Islet of Langerhans (tissue), 1 donor: ENCODE measurements around the gene CAMK2D.

Experiments used
- FAIRE-seq: peaks from one replicate; lab custom pipeline; 2011; peaks lifted over from hg19 to GRCh38; lab: Jason Lieb, UNC

The CAMK2D gene

DNA sequence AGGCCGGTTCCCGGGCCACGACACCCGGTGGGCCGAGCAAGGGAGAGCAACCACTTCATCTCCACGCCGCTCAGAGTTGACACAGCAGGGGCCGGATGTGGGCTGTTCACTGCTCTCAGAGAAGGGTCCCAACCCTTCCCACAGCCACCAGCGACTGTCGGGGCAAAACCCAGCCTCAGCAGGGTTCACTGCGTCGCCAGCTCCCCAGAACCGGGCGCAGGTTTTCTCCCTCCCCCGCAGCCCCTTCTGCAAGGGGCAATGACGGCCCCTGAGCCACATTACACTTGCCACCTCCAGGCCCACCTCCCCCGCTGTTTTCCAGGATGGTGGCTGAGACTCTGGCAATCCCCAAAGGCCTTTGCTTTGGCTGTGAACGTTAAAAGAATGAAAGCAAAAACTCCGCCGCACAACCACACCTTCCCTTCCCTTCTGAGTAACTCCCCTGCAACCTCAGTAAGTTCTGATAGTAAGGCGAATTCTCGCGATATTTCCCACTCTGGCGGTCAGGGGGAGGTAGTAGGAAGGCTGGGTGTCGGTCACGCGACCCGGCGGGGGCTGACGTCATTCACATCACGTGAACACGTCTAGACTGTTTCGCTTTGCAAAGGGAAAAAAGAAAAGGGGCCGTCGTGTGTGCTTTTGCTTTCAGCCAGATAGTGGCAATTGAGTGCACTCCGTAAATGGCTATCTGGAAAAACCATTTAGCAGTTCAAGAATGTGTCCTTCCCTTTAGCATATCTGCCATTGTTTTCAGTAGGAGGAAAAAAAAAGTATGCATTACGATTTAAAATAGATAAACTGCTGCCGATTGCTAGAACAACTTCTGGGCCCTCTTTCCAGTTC lies 869 bp upstream of the CAMK2D start:
- FAIRE-seq: peak; percentile 100

DNA sequence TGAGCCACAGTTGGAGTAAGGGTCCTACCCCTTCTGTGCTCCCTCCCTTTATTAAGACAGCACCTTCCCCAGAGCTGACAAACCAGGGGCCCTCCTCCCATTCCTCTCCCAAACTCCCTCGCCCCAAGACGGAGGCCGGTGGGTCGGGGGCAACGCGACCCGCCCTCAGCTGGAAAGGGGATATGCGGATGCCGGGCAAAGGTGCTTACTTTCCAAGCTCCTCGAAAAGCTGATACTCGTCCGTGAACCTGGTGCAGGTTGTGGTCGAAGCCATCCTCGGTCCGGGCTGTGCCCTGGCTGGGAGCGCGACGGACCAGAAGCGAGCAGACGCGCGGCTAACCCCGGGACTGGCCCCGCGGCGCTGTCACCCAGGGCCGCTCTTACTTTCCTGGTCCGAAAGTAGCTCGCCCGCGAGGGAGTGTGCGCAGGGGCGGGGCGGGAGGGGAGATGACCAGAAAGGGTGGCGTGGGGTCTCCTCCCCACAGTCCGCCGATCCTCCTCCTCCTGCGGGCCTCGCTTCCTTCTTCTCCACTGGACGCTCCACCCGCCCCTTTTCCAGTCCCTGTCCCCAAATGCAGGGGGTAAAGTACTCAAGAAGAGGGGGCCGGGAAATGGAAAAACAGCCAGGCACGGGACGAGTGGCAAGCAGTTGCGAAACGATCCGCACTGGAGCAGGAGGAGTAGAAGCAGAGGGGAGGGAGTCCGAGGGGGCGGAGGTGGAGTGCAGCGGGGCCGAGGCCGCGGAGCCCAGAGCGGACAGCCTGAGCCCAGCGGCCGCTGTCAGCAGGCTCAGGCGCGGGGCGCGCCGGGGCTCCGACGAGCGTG lies 531 bp downstream of the CAMK2D start:
- no peak for FAIRE-seq

DNA sequence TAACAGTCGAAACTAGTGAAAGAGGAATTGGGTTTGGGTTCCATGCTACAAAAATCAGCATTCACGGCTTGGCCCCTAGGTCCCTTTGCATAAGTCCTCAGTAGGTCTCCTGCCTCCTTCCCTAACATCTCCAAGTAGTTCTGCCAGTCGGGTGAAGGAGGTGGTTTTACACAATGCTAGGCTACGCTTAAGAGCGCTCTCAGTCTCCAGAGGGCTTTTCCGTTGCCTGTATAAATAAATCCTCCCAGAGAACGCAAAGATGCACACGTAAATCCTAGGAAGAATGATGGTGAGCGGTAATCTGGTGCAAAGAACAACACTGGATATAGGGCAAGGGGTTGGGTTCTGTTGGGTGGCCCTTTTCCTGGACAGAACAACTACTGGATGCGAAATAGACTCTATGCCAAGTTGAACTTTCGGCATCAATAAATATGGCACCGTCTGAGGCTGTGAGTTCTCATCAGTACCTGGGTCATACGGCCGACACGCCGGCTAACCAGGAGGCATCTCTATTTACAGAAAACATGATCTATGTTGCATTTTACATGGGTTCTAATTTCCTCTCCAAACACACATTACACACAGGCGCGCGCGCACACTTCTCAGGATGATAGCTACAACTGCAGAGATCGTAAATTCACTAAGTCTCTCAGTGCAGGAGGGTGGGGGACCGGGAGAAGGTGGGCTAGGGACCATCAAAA lies 1.3 kb downstream of the CAMK2D start:
- FAIRE-seq: no peak

DNA sequence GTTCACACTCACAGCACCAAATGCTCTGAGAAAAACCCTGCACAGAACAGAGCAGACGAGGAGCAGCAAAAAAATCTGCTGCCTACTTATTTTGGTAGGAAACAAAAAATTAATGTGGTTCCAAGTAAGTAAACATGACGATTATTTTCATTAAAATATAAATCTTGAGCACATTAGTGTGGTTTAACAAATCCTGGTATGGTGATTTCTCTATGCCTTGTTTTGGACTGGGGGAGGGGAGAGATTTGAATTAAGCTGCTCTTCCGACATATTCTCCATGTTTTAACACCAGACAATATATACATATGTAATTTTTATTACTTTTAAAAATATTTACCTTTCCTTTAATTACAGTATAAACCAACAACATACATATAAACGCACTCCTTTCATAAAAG lies 1.8 kb downstream of the CAMK2D start:
- peak; percentile 21 for FAIRE-seq

DNA sequence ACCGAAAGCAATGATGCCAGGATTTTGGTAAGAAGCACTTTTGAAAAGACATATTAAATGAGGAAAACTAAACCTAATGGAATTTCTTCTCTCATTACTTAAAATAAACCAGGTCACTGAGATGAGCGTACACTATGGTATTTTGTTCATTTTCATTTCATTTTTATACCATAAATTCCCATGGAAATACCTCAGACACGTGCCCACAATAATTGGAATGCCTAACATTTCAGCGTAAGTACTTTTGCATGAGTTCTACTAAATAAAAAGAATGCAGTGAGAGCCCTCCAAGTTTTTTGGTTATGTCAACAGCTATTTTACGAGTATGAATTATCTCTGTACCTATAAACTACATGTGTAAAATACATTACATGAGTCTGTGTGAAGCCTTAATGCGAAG lies 3.2 kb downstream of the CAMK2D start:
- peak; percentile 38 for FAIRE-seq

DNA sequence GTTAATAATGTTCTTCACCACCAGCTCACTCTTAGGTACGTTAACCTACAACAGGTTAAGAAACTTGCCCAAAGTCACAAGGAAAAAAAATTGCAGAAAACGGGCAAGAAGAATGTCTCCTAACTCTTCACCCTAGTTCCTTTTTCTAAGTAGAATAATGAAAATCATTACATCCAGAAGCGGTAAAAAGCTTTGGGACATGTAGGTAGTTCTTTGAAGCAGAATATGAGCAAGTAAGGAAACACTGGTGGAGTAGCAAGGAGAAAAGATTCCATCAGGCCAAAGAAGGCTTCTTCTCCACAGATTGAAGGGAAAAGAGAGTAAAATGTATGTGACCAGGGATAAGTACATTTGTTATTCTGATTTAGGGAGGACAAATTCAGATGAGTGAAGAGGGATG lies 4.1 kb downstream of the CAMK2D start:
- no peak for FAIRE-seq

DNA sequence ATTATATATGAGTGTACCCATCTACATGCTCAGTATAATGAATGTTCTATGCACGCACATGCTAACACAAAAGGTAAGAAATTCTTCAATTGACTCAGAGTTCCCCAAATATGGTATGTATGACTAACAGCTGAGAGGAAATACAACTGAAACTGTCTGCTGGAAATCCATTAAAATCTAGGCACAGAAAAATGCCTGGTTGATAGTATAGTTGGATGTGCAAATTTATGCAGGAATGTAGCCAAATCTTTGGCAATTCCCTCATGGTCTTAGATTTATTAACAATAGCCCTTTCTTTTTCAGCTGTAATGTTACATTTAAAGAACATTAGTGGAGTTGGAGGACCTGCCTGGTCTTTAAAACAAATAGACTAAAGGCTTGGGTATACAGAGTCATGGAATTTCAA lies 5.5 kb downstream of the CAMK2D start:
- FAIRE-seq: no peak

DNA sequence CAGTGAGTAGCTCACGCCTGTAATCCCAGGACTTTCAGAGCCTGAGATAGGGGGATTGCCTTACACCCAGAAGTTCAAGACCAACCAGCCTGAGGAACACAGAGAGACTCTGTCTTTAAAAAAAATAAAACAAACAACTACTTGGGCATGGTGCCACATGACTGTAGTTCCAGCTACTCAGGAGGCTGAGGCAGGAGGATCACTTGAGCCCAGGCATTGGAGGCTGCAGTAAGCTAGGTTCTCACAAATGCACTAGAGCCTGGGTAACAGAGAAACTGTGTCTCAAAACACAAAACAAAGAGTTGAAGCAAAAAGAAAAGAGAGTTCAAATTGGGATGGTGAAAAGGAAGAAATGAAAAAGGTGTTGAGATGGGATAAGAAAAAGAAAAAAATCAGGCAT lies 10.8 kb downstream of the CAMK2D start:
- no peak for FAIRE-seq

DNA sequence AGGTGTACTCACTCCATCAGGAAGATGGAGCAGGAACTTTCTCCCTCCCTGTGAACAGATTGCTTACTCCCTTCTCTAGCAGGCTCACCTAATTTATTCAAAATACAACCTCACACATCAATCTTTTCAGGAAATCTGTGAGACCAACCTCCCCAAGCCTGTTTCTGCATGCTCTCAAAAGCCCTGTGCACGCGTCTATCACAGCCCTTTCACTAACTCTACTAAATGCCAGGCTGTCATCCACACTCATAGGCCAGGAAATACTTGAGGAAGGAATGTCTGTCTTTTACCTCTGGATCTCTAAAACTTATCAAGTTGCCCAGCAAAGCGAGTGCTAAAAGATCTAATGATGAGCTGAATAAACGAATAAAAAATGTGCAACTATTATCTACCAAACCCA lies 11.2 kb downstream of the CAMK2D start:
- no peak for FAIRE-seq

DNA sequence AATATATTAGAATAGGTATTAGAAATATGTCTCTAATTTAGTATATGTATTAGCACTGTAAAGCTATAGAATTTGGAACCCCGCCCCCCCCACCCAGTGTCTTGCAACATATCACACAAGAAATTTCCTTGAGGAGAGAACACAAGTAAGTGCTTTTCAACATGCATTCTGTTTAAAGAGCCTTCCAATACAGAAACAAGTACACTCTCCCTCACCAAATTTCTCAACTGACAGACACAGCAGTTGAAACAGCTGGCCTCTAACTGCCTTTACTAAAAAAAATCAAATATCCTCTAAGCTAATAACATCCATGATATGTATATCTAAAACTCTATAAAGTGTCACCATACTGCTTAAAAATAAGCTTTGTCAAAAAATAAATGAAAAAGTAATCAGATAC lies 12.4 kb downstream of the CAMK2D start:
- no peak for FAIRE-seq

DNA sequence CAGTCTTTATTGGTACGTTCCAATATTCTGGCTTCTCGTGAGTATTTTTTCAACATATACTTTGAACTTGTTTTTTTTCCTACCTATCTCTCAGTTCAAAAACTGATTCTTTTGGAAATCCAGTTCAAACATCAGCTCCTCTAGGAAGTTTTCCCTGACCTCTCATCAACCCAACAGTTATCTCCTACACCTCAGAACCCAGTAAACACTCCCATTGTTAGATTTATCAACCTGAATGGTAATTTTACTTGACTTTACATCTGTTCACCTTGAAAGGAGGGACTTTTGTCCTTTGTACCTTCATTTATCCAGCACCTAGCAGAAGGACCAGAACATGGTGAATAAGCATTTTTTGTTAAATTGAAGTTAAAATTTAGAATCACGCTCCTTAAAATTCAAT lies 13.6 kb downstream of the CAMK2D start:
- FAIRE-seq: peak; percentile 9

DNA sequence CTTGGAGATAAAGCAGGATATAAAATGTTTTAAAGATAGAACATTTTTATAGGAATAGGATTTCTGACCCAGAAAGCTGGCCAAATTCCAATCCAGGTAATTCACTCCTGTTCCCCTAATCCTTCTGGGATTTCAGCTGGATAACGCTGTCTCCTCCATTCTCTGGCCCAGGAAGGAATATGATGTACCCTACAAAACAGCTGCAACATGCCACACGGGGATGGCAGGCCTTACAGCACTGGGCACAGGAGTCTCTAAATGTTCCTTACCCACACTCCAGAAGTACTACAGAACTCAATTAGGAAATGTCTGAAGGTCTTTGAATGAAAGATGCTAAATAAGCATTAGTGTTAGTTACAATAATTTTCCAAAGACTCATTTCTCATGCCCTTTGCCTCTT lies 15.8 kb downstream of the CAMK2D start:
- no peak for FAIRE-seq

DNA sequence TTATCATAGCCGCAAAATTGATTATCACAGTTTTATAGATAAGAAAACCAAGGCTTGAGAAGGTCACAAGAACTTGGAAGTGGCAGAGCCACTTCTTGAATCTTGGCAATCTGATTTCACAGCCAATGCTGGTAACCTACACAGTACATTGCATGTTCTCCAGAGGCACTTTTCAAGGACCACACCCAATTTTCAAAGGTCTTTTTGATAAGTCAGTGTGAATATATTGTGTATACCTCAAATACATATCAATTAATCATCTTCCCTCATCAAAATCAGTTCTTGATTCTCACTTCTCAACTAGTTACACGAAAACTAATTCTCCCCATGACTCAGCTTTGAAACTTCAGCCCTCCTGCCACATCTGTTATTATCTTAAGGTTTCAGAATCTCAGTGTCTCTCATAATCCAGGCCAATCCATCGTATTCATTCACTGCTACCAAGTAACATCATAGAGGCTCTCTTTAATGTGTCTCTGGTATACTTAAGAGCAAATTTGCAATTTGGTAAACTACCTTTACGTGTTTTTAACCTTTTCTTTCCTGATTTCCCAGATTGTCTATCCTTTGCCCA lies 16.8 kb downstream of the CAMK2D start:
- FAIRE-seq: no peak

DNA sequence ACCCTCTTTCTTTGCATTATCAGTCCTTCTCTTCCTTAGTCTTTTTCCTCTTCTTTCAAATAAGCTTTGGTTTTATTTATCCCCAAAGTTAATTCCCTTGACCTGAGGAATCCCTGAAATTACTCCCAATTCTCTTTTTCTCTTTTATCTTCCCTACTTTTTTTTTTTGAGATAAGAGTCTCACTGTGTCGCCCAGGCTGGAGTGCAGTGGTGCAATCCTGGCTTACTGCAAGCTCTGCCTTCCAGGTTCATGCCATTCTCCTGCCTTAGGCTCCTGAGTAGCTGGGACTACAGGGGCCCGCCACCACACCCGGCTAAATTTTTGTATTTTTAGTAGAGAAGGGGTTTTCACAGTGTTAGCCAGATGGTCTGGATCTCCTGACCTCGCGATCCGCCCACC lies 17.8 kb downstream of the CAMK2D start:
- FAIRE-seq: no peak

DNA sequence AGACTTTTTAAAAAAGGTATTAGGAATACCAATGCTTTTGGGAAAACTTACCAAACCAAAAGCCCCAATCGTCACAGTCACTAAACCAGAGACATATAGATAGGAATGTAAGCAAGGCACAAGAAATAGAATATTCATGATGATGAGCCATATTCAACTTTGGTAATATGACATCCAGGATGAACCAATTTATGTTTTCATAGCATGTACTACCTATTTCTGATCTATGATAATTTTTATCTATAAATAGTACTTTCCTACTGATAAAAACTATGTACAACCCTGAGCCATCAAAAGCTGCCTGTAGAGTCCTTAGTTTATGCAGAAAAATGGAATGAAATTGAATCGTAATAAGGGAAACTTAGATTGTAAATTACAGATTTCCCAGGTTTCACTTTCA lies 18.9 kb downstream of the CAMK2D start:
- FAIRE-seq: peak; percentile 9

DNA sequence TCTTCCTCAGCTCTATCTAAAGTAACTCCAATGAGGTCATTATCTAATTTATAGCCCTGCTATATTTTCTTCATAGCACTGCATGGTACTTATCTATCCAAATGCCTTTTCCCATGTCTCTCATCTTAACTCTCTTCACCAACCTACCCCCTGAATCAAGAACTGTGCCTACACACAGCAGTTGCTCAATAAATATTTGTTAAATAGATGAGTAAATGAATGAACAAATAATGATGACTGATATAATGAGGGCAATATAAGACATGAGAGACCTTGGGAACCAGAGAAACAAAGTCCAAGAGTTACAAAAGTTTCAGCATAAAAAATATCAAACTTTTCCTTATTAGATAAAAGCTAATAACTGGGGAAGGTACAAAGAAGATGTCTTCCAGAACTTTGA lies 19.6 kb downstream of the CAMK2D start:
- FAIRE-seq: no peak

DNA sequence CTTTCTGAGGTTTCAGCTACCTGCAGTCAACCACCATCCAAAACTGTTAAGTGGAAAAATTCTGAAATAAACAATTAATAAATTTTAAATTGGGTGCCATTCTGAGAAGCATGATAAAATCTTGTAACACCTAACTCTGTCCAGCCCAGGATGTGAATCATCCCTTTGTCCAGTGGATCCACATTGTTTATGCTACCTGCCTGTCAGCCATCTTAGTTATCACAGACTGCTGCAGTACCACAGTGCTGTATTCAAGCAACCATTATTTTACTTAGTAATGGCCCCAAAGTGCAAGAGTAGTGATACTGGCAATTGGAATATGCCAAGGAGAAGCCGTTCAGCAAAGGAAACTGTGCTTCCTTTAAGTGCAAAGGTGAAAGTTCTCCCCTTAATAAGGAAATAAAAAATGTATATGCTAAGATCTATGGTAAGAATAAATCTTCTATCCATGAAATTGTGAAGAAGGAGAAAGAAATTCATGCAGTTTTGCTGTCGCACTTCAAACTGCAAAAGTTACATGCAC lies 20.6 kb downstream of the CAMK2D start:
- FAIRE-seq: no peak

DNA sequence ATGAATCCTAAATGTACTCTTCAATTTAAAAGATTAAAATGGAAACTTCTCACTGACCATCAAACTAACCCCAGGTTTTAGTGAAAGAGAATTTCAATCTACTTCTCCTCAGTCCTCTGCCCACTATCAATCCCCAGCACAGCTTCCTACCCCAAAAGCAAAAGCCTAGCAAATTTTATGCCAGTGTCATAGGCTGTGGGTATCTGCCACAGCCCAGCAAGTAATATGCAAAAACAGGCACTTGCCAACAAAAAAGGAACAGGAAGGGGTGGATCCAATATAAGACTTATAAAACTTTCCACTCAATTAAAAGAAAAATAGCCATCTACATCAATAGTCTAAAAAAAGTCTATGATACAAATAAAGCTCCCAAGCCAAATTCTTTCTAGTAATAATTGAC lies 22.3 kb downstream of the CAMK2D start:
- no peak for FAIRE-seq

DNA sequence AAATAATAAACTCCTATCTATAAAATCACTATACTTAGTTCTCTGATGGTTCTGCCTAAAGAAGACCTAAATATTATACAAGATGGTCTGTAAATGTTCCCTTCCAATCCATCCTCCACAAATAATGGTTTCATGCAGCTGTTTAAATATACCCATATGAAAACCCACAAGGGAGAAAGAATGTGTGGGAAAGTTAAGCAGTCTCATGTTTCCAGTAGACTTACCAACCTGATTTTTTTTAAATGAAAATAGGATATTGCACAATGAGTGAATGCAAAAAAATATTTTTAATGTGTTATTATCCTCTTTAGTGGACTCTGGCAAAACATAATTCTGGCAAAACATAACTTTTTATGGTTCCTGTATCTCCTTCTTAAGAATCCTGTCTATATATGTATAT lies 23.3 kb downstream of the CAMK2D start:
- no peak for FAIRE-seq

DNA sequence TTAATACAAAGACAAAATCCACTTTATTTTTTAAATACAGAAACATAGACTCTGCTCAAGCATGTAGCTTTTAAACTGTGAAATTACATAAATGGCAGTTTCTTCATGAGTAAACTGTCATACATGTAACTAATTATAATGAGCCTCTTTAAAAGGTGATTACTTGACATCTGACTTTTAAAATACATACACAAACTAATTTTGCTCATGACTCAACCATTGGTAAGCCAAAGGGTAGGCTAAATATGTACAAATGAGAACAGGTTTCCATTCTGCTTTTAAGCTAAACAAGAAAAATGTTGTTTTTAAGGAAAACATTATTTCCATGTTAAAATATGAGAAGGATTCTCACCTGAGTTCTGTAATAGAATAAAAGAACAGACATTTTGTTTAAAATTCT lies 27.9 kb downstream of the CAMK2D start:
- peak; percentile 98 for FAIRE-seq

DNA sequence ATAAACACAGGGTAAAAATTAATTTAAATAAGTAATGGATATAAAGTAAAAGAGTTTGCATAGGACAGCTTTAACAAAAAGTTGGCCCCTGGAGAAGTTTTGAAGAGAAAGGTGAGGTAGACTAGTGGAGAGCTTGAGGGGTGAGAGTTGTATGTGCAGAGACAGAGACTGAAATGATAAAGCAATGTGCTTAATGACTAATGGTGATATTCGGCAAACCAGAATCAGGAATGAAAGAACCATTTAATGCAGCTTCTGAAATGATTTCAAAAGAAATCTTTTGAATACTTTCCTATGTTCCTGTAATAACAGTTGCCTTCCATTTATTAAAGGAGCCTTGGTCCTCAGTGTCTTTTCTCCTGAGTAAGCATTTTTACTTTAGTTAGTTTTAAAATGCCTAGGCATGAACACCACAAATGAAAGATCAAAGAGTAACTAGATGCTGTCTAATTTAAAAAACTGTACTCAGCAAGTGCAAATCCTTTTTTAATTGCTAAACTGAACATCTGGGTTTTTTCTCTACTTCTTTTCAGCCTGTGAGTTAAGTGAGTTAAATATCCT lies 28.5 kb downstream of the CAMK2D start:
- no peak for FAIRE-seq
